Memory B cell (primary cell): Measurements from ENCODE around the gene PRDM11.
A peak's percentile ranks its signal among the peaks of the same experiment; 100 is the strongest.
"Not testable (repeated sequence)": the region's sequence is repeated elsewhere in the genome, so short reads cannot be mapped to it uniquely, and the experiment has no call there.

ENCODE experiments used
- ATAC-seq: fragments of 150-1000 bp; cut with Tn5 transposase; 2 replicates; pipeline ENCODE4 v1.10.0; 2021; ENCODE audit warnings: low read depth, mild to moderate bottlenecking, moderate library complexity
- DNase-seq, 2 donors: peaks; one replicate each; pipeline ENCODE4 v3.0.0; 2022; ENCODE audit warnings: low spot score in 2 of 2
- H3K27ac Mint-ChIP-seq: one replicate; pipeline ENCODE4 v1.8.0; 2022; ENCODE audit warnings: mild to moderate bottlenecking, moderate library complexity, mixed read lengths
- H3K27me3 Mint-ChIP-seq: one replicate; pipeline ENCODE4 v1.8.0; 2022; ENCODE audit warnings: mixed read lengths
- H3K36me3 Mint-ChIP-seq: one replicate; pipeline ENCODE4 v1.8.0; 2022; ENCODE audit warnings: mild to moderate bottlenecking, mixed read lengths
- H3K4me1 Mint-ChIP-seq: one replicate; pipeline ENCODE4 v1.8.0; 2022; ENCODE audit warnings: mixed read lengths
- H3K4me3 Mint-ChIP-seq: one replicate; pipeline ENCODE4 v1.8.0; 2022; ENCODE audit warnings: mild to moderate bottlenecking, moderate library complexity, mixed read lengths
- H3K9me3 Mint-ChIP-seq: one replicate; pipeline ENCODE4 v1.8.0; 2022; ENCODE audit warnings: mixed read lengths

PRDM11 gene

GRCh38 chr11:45108070-45109064 lies 38.1 kb upstream of the PRDM11 start:
- no peaks in the 10 kb centered on the region for H3K9me3 Mint-ChIP-seq
- no peak overlapping the region for H3K4me3 Mint-ChIP-seq
- peak in 1 of 2 donors; percentile 8 for DNase-seq
- no peak overlapping the region for H3K27ac Mint-ChIP-seq
- ATAC-seq = no peak
- no peaks in the 10 kb centered on the region for H3K36me3 Mint-ChIP-seq
- peaks cover 16% of the 10 kb centered on the region for H3K27me3 Mint-ChIP-seq
- peaks cover 9% of the 10 kb centered on the region for H3K4me1 Mint-ChIP-seq

- Mint-ChIP-seq H3K27ac (no peak overlapping the region), H3K4me3 (no peak overlapping the region), H3K27me3 (peaks cover 16% of the 10 kb centered on the region), H3K9me3 (no peaks in the 10 kb centered on the region), H3K4me1 (peaks cover 13% of the 10 kb centered on the region), H3K36me3 (no peaks in the 10 kb centered on the region)
- ATAC-seq (no peak), DNase-seq (no peak)
Measured at GRCh38 chr11:45109400-45109799, 37.0 kb upstream of the PRDM11 start.

DNA sequence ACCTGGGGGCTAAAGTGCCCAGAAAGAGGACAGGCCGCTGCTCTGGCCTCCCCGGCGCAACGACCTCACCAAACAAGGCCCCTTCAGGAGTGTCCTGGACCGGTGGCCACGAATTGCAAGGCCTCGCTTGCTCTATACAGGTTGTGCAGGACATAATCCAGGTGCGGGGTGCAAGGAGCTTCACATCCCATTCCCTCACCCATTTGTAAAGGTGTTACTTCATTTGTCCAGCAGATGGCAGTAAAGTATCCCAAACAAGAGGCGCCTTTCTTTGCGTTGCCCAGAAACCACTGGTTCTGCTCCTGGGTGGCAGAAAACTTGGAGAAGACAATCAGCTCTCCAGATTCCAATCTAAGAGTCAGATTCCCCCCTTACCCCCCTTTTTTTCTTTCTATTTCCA lies 35.9 kb upstream of the PRDM11 start:
- no peaks in the 10 kb centered on the region for H3K9me3 Mint-ChIP-seq
- no peak overlapping the region for H3K27ac Mint-ChIP-seq
- H3K36me3 Mint-ChIP-seq = no peaks in the 10 kb centered on the region
- DNase-seq (peak; percentile 49 to 68), ATAC-seq (peak; percentile 68)
- H3K4me1 Mint-ChIP-seq = peaks cover 11% of the 10 kb centered on the region
- peaks cover 16% of the 10 kb centered on the region for H3K27me3 Mint-ChIP-seq
- H3K4me3 Mint-ChIP-seq = no peak overlapping the region

- no peak overlapping the region for H3K4me3 Mint-ChIP-seq
- peak; percentile 74 for ATAC-seq
- H3K9me3 Mint-ChIP-seq = no peaks in the 10 kb centered on the region
- DNase-seq = no peak
- H3K36me3 Mint-ChIP-seq = no peaks in the 10 kb centered on the region
- H3K27me3 Mint-ChIP-seq = peaks cover 20% of the 10 kb centered on the region
- H3K27ac Mint-ChIP-seq = no peak overlapping the region
- peaks cover 8% of the 10 kb centered on the region for H3K4me1 Mint-ChIP-seq
Measured at GRCh38 chr11:45113807-45114206, 32.6 kb upstream of the PRDM11 start.

GRCh38 chr11:45127836-45128235 lies 18.6 kb upstream of the PRDM11 start:
- peaks cover 12% of the 10 kb centered on the region for H3K27me3 Mint-ChIP-seq
- not testable (repeated sequence) for H3K4me3 Mint-ChIP-seq, DNase-seq, H3K27ac Mint-ChIP-seq, H3K4me1 Mint-ChIP-seq, H3K9me3 Mint-ChIP-seq, H3K36me3 Mint-ChIP-seq, ATAC-seq

DNA sequence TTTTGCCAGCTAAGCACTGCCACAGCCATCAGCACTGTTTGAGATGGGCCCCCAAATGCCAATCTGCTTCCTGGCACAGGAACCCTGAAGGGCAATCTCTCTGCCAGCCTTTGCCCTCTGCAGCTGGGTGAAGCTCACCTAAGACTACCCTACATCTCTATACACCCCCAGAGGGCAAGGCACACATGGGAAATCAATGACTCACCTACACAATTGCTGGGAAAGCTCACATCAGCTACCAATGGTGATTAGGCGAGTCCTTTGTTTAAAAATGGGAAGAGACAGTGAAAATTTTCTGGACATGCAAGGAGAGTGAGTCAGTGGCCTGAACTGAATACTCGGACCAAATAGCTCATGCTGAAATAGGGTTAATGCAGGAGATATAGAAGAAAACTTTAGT lies 12.6 kb upstream of the PRDM11 start:
- no peak for ATAC-seq
- no peak for DNase-seq
- Mint-ChIP-seq H3K4me3 (no peak overlapping the region), H3K27me3 (peaks cover 18% of the 10 kb centered on the region), H3K27ac (no peak overlapping the region), H3K9me3 (peaks cover 6% of the 10 kb centered on the region), H3K36me3 (peaks cover 2% of the 10 kb centered on the region), H3K4me1 (no peaks in the 10 kb centered on the region)

DNA sequence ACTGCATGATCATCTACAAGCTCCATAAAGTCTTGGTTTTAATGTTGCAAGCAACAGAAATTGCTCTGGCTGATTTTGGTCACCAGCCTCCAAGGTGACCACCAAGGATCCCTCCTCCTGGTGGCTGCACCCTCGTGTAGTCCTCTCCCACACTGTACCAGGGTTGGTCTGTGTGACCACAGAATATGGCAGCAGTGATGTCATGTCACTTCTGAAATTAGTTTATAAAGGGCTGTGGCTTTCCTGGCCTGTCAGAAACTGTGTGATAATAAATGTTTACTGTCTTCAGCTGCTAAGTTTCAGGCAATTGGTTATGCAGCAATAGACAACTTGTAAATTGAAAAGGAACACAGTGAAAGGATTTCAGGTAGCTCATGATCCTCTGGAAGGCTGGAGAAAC lies 5.3 kb upstream of the PRDM11 start:
- no peaks in the 10 kb centered on the region for H3K4me1 Mint-ChIP-seq
- peak; percentile 27 for ATAC-seq
- no peak overlapping the region for H3K27ac Mint-ChIP-seq
- no peak overlapping the region for H3K4me3 Mint-ChIP-seq
- H3K27me3 Mint-ChIP-seq = peaks cover 4% of the 10 kb centered on the region
- no peak for DNase-seq
- H3K9me3 Mint-ChIP-seq = no peaks in the 10 kb centered on the region
- no peaks in the 10 kb centered on the region for H3K36me3 Mint-ChIP-seq

DNA sequence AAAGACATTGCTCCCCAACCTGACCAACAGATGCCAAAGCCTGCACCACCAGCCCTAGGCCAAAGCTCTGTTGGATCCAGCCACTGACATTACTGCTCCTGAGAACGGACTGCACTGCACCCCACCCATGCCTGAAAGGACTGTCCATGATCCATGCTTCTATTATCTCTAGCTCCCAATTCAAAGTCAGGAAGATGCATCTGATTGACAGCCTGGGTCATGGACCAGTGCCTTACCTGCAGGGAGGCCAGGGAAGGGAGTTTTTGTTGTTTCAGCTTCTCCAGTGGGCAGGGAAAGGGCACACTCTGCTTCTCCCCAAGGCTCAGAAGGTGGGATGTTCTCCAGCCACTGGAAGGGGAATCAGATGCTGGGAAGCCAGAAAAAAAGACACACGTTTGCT lies 4.8 kb upstream of the PRDM11 start:
- Mint-ChIP-seq H3K4me3 (no peak overlapping the region), H3K4me1 (no peaks in the 10 kb centered on the region), H3K9me3 (no peaks in the 10 kb centered on the region), H3K36me3 (no peaks in the 10 kb centered on the region), H3K27ac (no peak overlapping the region), H3K27me3 (peaks cover 4% of the 10 kb centered on the region)
- no peak for ATAC-seq
- DNase-seq = peak in 1 of 2 donors; percentile 4

DNA sequence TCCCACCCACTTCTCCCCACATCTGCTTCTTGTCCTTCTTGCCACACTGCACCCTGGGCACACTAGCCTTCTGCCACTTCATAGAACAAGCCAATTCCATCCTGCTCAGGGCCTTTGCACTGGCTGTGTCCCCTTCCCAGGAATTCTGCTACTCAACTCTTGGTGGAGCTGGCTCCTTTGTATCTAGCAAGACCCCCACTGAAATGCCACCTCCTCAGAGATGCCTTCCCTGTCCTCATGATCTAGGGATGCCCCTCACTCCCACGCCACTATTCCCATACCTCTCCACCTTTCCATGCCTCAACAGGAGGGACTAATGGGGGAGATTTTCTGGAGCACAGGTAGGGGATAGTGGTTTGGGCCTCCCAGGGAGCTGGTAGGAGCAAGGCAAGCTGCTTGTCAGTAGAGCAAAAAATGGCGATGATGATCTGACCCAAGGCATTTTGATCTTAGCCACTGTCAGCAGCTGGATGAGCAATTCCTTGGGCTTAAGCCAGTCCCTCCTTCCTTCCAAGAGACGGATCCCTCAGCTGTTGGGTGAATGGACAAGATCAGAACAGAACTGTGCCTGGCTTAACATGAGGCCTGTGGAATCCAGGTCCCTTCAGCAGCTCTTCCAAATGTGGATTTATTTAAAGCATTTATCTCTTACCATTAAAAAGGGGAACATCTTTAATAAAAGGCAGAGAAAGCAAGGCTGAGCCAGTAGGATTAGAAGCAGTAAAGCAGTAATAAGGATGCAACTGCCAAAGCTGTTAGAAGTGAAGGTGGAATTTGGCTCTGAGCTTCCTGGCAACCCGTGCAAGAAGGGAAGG lies 4.0 kb upstream of the PRDM11 start:
- Mint-ChIP-seq H3K9me3 (no peaks in the 10 kb centered on the region), H3K36me3 (no peaks in the 10 kb centered on the region), H3K4me3 (no peak overlapping the region), H3K27me3 (peaks cover 4% of the 10 kb centered on the region), H3K27ac (no peak overlapping the region), H3K4me1 (peaks cover under 1% of the 10 kb centered on the region)
- DNase-seq (peak in 1 of 2 donors; percentile 5), ATAC-seq (no peak)

- Mint-ChIP-seq H3K9me3 (no peaks in the 10 kb centered on the region), H3K4me3 (no peak overlapping the region), H3K4me1 (peaks cover 5% of the 10 kb centered on the region), H3K27me3 (peaks cover 4% of the 10 kb centered on the region), H3K36me3 (no peaks in the 10 kb centered on the region), H3K27ac (no peak overlapping the region)
- ATAC-seq = no peak
- DNase-seq = no peak
Measured at GRCh38 chr11:45143494-45143893, 2.9 kb upstream of the PRDM11 start.

- H3K36me3 Mint-ChIP-seq = no peaks in the 10 kb centered on the region
- peaks cover 4% of the 10 kb centered on the region for H3K27me3 Mint-ChIP-seq
- H3K4me3 Mint-ChIP-seq = no peak overlapping the region
- H3K9me3 Mint-ChIP-seq = no peaks in the 10 kb centered on the region
- ATAC-seq (no peak), DNase-seq (peak in 1 of 2 donors; percentile 7)
- H3K27ac Mint-ChIP-seq = no peak overlapping the region
- H3K4me1 Mint-ChIP-seq = peaks cover 12% of the 10 kb centered on the region
Measured at GRCh38 chr11:45144126-45145082, 2.0 kb upstream of the PRDM11 start.

GRCh38 chr11:45145083-45145378 lies 1.4 kb upstream of the PRDM11 start:
- Mint-ChIP-seq H3K9me3 (no peaks in the 10 kb centered on the region), H3K36me3 (peaks cover under 1% of the 10 kb centered on the region), H3K4me1 (peaks cover 14% of the 10 kb centered on the region), H3K27me3 (peaks cover 4% of the 10 kb centered on the region), H3K27ac (no peak overlapping the region), H3K4me3 (no peak overlapping the region)
- ATAC-seq (no peak), DNase-seq (no peak)

DNA sequence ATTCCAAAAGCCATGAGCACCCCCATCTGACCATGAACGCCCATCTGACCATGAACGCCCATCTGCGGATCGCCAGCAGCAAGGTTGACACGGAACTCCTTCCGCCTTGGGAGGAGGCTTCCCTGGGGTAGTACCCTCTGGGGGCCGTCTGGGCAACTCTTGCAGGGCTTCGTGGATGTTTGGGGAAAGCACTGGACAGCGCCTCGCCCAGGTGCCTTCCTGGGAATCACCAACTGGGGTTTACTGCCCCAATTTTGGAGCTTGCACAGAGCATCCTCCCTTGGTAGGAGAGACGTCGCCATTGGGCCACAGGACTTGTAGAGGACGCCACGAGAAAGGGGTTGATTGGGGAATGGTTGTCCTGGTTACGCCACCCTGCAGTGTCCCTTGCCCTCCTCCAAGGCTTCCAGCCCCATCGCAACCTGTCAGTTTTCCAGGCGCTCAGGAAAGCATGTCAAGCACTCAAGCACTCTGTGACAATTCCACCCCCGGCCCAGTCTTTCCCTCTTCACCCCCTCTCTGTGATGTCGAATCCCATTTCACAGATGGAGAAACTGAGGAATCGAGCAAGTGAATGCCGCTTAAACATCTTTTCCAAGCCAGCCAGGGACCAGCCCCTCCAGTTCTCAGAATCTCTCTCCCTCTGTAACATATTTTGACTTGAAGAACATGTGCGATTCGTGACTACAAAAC lies 914 bp upstream of the PRDM11 start:
- Mint-ChIP-seq H3K36me3 (peaks cover 3% of the 10 kb centered on the region), H3K27ac (no peak overlapping the region), H3K4me1 (peaks cover 19% of the 10 kb centered on the region), H3K9me3 (no peaks in the 10 kb centered on the region), H3K27me3 (peaks cover 4% of the 10 kb centered on the region), H3K4me3 (peak overlapping the region; percentile 62)
- ATAC-seq = no peak
- peak in 1 of 2 donors; percentile 10 for DNase-seq
